Neuronal stem cell (in vitro differentiated cells): ENCODE measurements around the gene CUTA.

Source experiments
- DNase-seq: peaks from one replicate; pipeline ENCODE4 v3.0.0-alpha.2; 2013; ENCODE audit warnings: low spot score
- H2AFZ ChIP-seq: one replicate; pipeline ENCODE4 v1.6.1; 2013; ENCODE audit warnings: mild to moderate bottlenecking, low read length, inconsistent platforms
- H2AK5ac ChIP-seq: 2 replicates; pipeline ENCODE4 v1.6.1; 2013; ENCODE audit warnings: low read depth, mild to moderate bottlenecking, inconsistent platforms, low read length, moderate library complexity, mixed read lengths
- H2BK120ac ChIP-seq: 2 replicates; pipeline ENCODE4 v1.6.1; 2013; ENCODE audit warnings: low read depth, mild to moderate bottlenecking, inconsistent platforms, low read length, moderate library complexity, mixed read lengths
- H2BK12ac ChIP-seq: one replicate; pipeline ENCODE4 v1.6.1; 2013; ENCODE audit warnings: low read length, inconsistent platforms
- H2BK15ac ChIP-seq: 2 replicates; pipeline ENCODE4 v1.6.1; 2013; ENCODE audit warnings: mild to moderate bottlenecking, low read length, inconsistent platforms, mixed read lengths
- H2BK5ac ChIP-seq: one replicate; pipeline ENCODE4 v1.6.1; 2013; ENCODE audit warnings: inconsistent platforms, mild to moderate bottlenecking, low read length, moderate library complexity
- H3K14ac ChIP-seq: one replicate; pipeline ENCODE4 v1.6.1; 2013; ENCODE audit warnings: low read length, inconsistent platforms
- H3K18ac ChIP-seq: 2 replicates; pipeline ENCODE4 v1.6.1; 2013; ENCODE audit warnings: low read length, inconsistent platforms
- H3K23ac ChIP-seq: 2 replicates; pipeline ENCODE4 v1.6.1; 2013; ENCODE audit warnings: low read depth, mild to moderate bottlenecking, mixed read lengths, low read length, inconsistent platforms; ENCODE audit not compliant: poor library complexity
- H3K27ac ChIP-seq: replicated peaks from 3 replicates; pipeline ENCODE4 v1.5.1; 2013; ENCODE audit warnings: low read length, inconsistent platforms
- H3K27me3 ChIP-seq, 3 experiments: 2 replicates each; pipeline ENCODE4 v1.6.1; 2013; ENCODE audit warnings: low read length in 3 of 3, mild to moderate bottlenecking in 2 of 3, inconsistent platforms in 1 of 3, low read depth in 1 of 3, mixed read lengths in 1 of 3, moderate library complexity in 1 of 3; ENCODE audit not compliant: control insufficient read depth in 3 of 3, insufficient read depth in 3 of 3
- H3K36me3 ChIP-seq, 2 donors: replicated peaks in 1 of 2; 2 replicates each; pipeline ENCODE4 v1.6.1; 2013; ENCODE audit warnings: low read length in 2 of 2; ENCODE audit not compliant: control insufficient read depth in 2 of 2, insufficient read depth in 2 of 2
- H3K4ac ChIP-seq: 2 replicates; pipeline ENCODE4 v1.6.1; 2013; ENCODE audit warnings: inconsistent platforms, mild to moderate bottlenecking, low read length, moderate library complexity
- H3K4me1 ChIP-seq, 2 donors: 1 replicate in 1 of 2; 2 replicates in 1 of 2; pipeline ENCODE4 v1.6.1; 2013; ENCODE audit warnings: low read length in 2 of 2, low read depth in 1 of 2; ENCODE audit not compliant: control insufficient read depth in 2 of 2, insufficient read depth in 1 of 2
- H3K4me2 ChIP-seq: one replicate; pipeline ENCODE4 v1.6.1; 2013; ENCODE audit warnings: mild to moderate bottlenecking, low read length, inconsistent platforms; ENCODE audit not compliant: insufficient read depth, poor library complexity, severe bottlenecking
- H3K4me3 ChIP-seq, 2 donors: 2 replicates each; pipeline ENCODE4 v1.5.1; 2013; ENCODE audit warnings: low read length in 2 of 2, mild to moderate bottlenecking in 2 of 2, inconsistent platforms in 1 of 2, moderate library complexity in 1 of 2
- H3K79me1 ChIP-seq: one replicate; pipeline ENCODE4 v1.6.1; 2013; ENCODE audit warnings: low read depth, mild to moderate bottlenecking, inconsistent platforms, low read length, moderate library complexity
- H3K9ac ChIP-seq: one replicate; pipeline ENCODE4 v1.6.1; 2013; ENCODE audit warnings: mild to moderate bottlenecking, low read depth, low read length, inconsistent platforms; ENCODE audit not compliant: poor library complexity
- H3K9me3 ChIP-seq, 2 donors: replicated peaks in 1 of 2; 2 replicates each; pipeline versions ENCODE3 to v1.6.1; 2013; ENCODE audit warnings: low read length in 2 of 2, mild to moderate bottlenecking in 2 of 2, inconsistent platforms in 1 of 2, low read depth in 1 of 2, mixed read lengths in 1 of 2, moderate library complexity in 1 of 2; ENCODE audit not compliant: control insufficient read depth in 2 of 2, insufficient read depth in 1 of 2
- H4K8ac ChIP-seq: one replicate; pipeline ENCODE4 v1.6.1; 2013; ENCODE audit warnings: low read depth, mild to moderate bottlenecking, inconsistent platforms, low read length, moderate library complexity
- H4K91ac ChIP-seq: one replicate; pipeline ENCODE4 v1.6.1; 2013; ENCODE audit warnings: low read length, low read depth, mild to moderate bottlenecking, inconsistent platforms; ENCODE audit not compliant: poor library complexity
- WGBS, 2 donors: extraction: QIAGEN DNeasy Blood & Tissue Kit; methylation state at CpG; one replicate each; pipeline ENCODE4 v1.1.7; 2013; ENCODE audit warnings: missing lambda C conversion rate in 2 of 2, mixed read lengths in 1 of 2; ENCODE audit not compliant: insufficient read length in 2 of 2, insufficient replicate concordance in 1 of 2; ENCODE audit errors: extremely low coverage in 2 of 2; 5-methylcytosine and 5-hydroxymethylcytosine counted together

Gene CUTA

DNA sequence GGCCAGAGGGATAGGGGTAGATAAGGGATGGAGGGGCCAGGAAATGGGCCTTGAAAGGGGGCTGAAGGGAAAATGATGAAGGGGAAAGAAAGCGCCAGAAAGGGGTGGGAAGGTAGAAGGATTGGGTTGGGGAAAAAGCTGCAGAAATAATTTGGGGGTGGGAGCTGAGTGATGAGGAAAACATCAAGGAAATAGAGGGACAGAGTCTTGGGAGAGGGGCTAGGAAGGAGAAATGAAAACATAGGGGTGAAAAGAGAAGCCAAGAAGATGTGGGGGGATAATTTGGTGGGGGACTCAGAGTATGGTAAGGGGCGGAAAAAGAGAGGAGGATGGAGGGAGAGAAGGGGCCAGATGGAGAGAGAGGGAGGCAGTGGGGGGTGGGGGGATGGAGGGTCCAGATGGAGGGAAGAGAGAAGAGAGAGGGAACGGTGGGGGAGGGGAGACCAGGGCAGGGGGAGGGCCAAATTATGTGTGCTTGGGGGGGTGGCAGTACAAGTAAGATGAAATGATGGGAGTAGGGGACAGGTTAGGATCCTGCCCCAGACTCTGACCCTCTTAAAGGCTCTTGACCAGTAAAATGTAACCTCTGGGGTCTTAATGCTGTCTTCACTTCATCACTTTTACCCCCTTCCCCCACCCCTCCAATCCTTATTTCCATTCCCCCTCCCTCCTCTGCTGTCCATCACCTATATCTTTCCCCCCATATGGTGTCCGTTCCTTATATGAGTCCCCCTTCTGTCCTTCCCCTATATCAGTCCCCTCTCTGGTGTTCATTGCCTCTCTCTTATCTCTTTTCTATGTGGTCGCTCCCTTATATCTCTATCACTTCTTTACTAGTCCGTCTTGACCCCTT lies 2.8 kb upstream of the CUTA start:
- Histone ChIP-seq H3K36me3 (peaks cover 23 to 44% of the 10 kb centered on the region in 2 donors), H2BK15ac (no peak overlapping the region), H2BK120ac (no peak overlapping the region), H2BK5ac (no peak overlapping the region), H3K27me3 (no peaks in the 10 kb centered on the region), H3K79me1 (peaks cover 3% of the 10 kb centered on the region), H2AFZ (no peak overlapping the region), H3K4me2 (peak overlapping the region; percentile 63), H4K8ac (no peak overlapping the region), H3K23ac (no peak overlapping the region), H3K27ac (peak overlapping the region; percentile 69), H3K4me1 (peaks cover 30 to 40% of the 10 kb centered on the region in 2 donors), H3K18ac (peak overlapping the region; percentile 55), H3K14ac (no peak overlapping the region), H3K9ac (peak overlapping the region; percentile 36), H3K4me3 (peak overlapping the region; percentile 80 to 81), H3K4ac (no peak overlapping the region), H4K91ac (no peak overlapping the region), H2AK5ac (no peak overlapping the region), H2BK12ac (no peak overlapping the region), H3K9me3 (no peaks in the 10 kb centered on the region)
- DNase-seq = no peak
- no CpG with 5 or more reads among the region's 6 CpGs for WGBS, 2 donors

DNA sequence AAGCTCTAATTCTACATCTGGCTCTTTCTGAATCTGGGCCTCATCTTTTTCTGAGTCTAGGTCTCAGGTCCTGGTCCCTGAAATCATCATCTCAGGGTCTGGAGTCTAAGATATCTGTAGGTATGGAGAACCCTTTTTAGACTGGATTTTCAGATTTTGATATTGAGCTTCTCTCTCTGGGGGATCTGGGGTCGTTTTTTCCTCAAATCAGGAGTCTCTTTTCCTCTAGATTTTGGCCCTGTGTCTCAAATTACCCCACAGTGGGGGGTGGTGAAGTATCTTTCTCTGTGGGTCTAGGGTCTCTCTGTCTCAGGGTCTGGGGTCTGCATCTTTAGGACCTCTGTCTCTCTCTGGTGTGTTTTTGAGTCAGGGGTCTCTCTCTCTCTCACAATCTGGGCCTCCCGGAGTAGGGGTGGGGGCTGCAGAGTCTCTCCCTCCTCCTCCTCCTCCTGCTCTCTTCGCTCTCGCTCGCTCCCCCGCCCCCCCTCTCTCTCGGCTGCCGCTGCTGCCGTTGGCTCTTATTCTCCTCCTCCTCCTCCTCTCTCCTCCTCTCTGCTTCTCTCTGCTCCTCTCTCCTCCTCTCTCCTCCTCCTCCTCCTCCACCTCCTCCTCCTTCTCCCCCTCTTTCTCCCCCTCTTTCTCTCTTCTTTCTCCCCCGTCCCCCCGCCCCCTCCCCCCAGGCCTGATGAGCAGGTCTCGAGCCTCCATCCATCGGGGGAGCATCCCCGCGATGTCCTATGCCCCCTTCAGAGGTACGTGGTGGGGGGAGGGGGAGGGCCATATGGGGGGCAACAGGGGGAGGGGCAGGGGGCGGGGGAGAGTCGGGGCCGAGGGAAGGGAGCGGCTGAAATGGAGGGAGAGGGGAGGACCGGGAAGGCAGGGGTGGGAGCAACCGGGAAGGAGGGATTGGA lies 1.9 kb upstream of the CUTA start, which contains the start of gene SYNGAP1:
TSS of gene SYNGAP1 (plus strand) at position 486 of the 911 bp plus-strand sequence. CDS start at position 686, 200 bp downstream.
- peak within 1 kb of the TSS; percentile 3 for H2BK120ac ChIP-seq
- peak within 1 kb of the TSS; percentile 86 for H3K4me2 ChIP-seq
- H3K27me3 ChIP-seq = no peaks in the 10 kb centered on the region
- H2BK15ac ChIP-seq = peak within 1 kb of the TSS; percentile 8
- peak within 1 kb of the TSS; percentile 11 for H2BK12ac ChIP-seq
- H3K4me1 ChIP-seq = peaks cover 29 to 37% of the 10 kb centered on the region in 2 donors
- no peak within 1 kb of the TSS for H3K23ac ChIP-seq
- peaks cover 3% of the 10 kb centered on the region for H3K79me1 ChIP-seq
- H3K9ac ChIP-seq = peak within 1 kb of the TSS; percentile 36
- H3K9me3 ChIP-seq = no peaks in the 10 kb centered on the region
- peak within 1 kb of the TSS; percentile 97 for H3K27ac ChIP-seq
- H2BK5ac ChIP-seq = no peak within 1 kb of the TSS
- peak within 1 kb of the TSS; percentile 80 to 81 for H3K4me3 ChIP-seq
- H3K14ac ChIP-seq = no peak within 1 kb of the TSS
- H3K4ac ChIP-seq = no peak within 1 kb of the TSS
- peak within 1 kb of the TSS; percentile 78 for H3K18ac ChIP-seq
- no peak within 1 kb of the TSS for H4K8ac ChIP-seq
- peak within 1 kb of the TSS; percentile 62 for H2AFZ ChIP-seq
- peaks cover 29 to 53% of the 10 kb centered on the region in 2 donors for H3K36me3 ChIP-seq
- no CpG with 5 or more reads among the region's 22 CpGs for WGBS, 2 donors
- DNase-seq = no peak
- no peak within 1 kb of the TSS for H4K91ac ChIP-seq
- peak within 1 kb of the TSS; percentile 16 for H2AK5ac ChIP-seq

DNA sequence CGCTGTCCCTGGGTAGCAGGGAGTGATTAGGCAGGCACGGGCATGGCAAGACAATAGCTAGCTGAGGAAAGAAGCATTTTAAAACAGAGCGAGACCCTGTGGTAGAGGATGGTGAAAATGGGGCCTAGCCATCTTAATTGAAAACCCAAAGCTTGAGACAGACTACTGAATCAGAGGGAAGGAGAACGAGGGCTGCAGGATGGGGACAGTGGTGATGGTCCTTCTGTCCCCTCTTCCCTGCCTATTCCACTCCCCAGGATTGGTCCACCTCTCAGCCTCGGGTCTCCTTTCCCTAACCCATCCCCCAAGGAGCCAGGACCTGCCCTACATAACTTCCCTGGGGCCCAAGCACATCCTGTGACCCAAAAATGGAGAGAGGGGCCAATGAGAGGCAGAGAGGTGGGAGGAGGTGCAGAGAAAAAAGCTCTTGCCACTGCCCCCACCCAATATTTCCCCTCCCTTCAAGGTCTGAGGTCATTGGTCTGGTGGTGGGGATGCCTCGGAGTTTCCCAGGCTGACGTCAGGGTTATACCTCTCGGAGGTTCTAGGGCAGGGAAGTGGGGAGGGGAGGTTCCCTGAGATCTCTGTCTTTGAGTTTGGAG lies 884 bp upstream of the CUTA start:
- peaks cover 24 to 29% of the 10 kb centered on the region in 2 donors for H3K4me1 ChIP-seq
- H3K4ac ChIP-seq = no peak overlapping the region
- H3K4me2 ChIP-seq = peak overlapping the region; percentile 86
- H3K27me3 ChIP-seq = no peaks in the 10 kb centered on the region
- H3K36me3 ChIP-seq = peaks cover 29 to 53% of the 10 kb centered on the region in 2 donors
- peak overlapping the region; percentile 11 for H2BK12ac ChIP-seq
- no peak overlapping the region for H2BK5ac ChIP-seq
- peaks cover 3% of the 10 kb centered on the region for H3K79me1 ChIP-seq
- peak overlapping the region; percentile 16 for H2AK5ac ChIP-seq
- H2BK15ac ChIP-seq = peak overlapping the region; percentile 8
- H3K9me3 ChIP-seq = no peaks in the 10 kb centered on the region
- H4K91ac ChIP-seq = no peak overlapping the region
- no peak overlapping the region for H3K9ac ChIP-seq
- H3K27ac ChIP-seq = peak overlapping the region; percentile 97
- peak overlapping the region; percentile 3 for H2BK120ac ChIP-seq
- no peak overlapping the region for H4K8ac ChIP-seq
- no peak overlapping the region for H3K14ac ChIP-seq
- peak overlapping the region; percentile 78 for H3K18ac ChIP-seq
- no CpG with 5 or more reads among the region's 8 CpGs for WGBS, 2 donors
- H3K4me3 ChIP-seq = peak overlapping the region; percentile 70 to 80
- no peak overlapping the region for H3K23ac ChIP-seq
- H2AFZ ChIP-seq = peak overlapping the region; percentile 91
- DNase-seq = no peak
